Measurements from ENCODE around the gene TOMM40L.

TOMM40L gene

GRCh38 chr1:161197560-161198193 lies 28.2 kb upstream of the TOMM40L start:
- DNase-seq (ENCODE audit: low read depth): no peak

- no peak for DNase-seq (ENCODE audit: low read depth)
Observed at GRCh38 chr1:161198194-161198896, 27.5 kb upstream of the TOMM40L start.

GRCh38 chr1:161198897-161199431 lies 26.9 kb upstream of the TOMM40L start, which contains the start of gene ADAMTS4:
ADAMTS4 (minus strand) TSS chr1:161199054; CDS start chr1:161198627, 427 bp downstream.
- DNase-seq (ENCODE audit: low read depth): no peak

GRCh38 chr1:161199506-161200139 lies 26.2 kb upstream of the TOMM40L start:
- DNase-seq (ENCODE audit: low read depth): no peak

- no peak for DNase-seq (ENCODE audit: low read depth)
Observed at GRCh38 chr1:161200421-161200991, 25.4 kb upstream of the TOMM40L start.

GRCh38 chr1:161200992-161201835 lies 24.6 kb upstream of the TOMM40L start:
- DNase-seq (ENCODE audit: low read depth): no peak

GRCh38 chr1:161201836-161202712 lies 23.8 kb upstream of the TOMM40L start, which contains the start of gene NDUFS2:
NDUFS2 (plus strand) TSS chr1:161202367; CDS start chr1:161202386, 19 bp downstream.
- peak; percentile 95 for DNase-seq (ENCODE audit: low read depth)

- DNase-seq (ENCODE audit: low read depth): no peak
Observed at GRCh38 chr1:161206411-161207140, 19.3 kb upstream of the TOMM40L start.

GRCh38 chr1:161207173-161207572 lies 18.7 kb upstream of the TOMM40L start:
- no peak for DNase-seq (ENCODE audit: low read depth)

- peak; percentile 58 for DNase-seq (ENCODE audit: low read depth)
Observed at GRCh38 chr1:161209790-161210409, 16.0 kb upstream of the TOMM40L start.

- DNase-seq (ENCODE audit: low read depth): no peak
Observed at GRCh38 chr1:161214369-161214768, 11.5 kb upstream of the TOMM40L start.

GRCh38 chr1:161215076-161215475 lies 10.8 kb upstream of the TOMM40L start, which contains the start of gene FCER1G:
FCER1G (plus strand) TSS chr1:161215295; CDS start chr1:161215322, 27 bp downstream.
- no peak for DNase-seq (ENCODE audit: low read depth)

- DNase-seq (ENCODE audit: low read depth): no peak
Observed at GRCh38 chr1:161216945-161217712, 8.7 kb upstream of the TOMM40L start.

- DNase-seq (ENCODE audit: low read depth): no peak
Observed at GRCh38 chr1:161217831-161218230, 8.0 kb upstream of the TOMM40L start.

- no peak for DNase-seq (ENCODE audit: low read depth)
Observed at GRCh38 chr1:161218301-161219077, 7.4 kb upstream of the TOMM40L start.

GRCh38 chr1:161219078-161219892 lies 6.6 kb upstream of the TOMM40L start:
- no peak for DNase-seq (ENCODE audit: low read depth)

- DNase-seq (ENCODE audit: low read depth): no peak
Observed at GRCh38 chr1:161220002-161220401, 5.9 kb upstream of the TOMM40L start.
